Ishikawa (cell line): Measurements from ENCODE around the gene NLK.

Experiments
- CEBPB ChIP-seq: IDR thresholded peaks from 2 replicates; pipeline ENCODE4 v1.6.1; 2012
- CREB1 ChIP-seq: IDR thresholded peaks from 2 replicates; pipeline ENCODE4 v1.6.1; 2012; ENCODE audit warnings: low read depth
- EGR1 ChIP-seq: IDR thresholded peaks from 2 replicates; pipeline ENCODE4 v1.6.1; 2012
- EP300 ChIP-seq: IDR thresholded peaks from 2 replicates; pipeline ENCODE4 v1.6.1; 2012; ENCODE audit warnings: borderline replicate concordance
- FOXM1 ChIP-seq: IDR thresholded peaks from 2 replicates; pipeline ENCODE4 v1.6.1; 2012; ENCODE audit warnings: low read depth, borderline replicate concordance
- NFIC ChIP-seq: IDR thresholded peaks from 2 replicates; pipeline ENCODE4 v1.6.1; 2012
- RAD21 ChIP-seq: IDR thresholded peaks from 2 replicates; pipeline ENCODE4 v1.6.1; 2012; ENCODE audit warnings: low read depth
- TAF1 ChIP-seq: IDR thresholded peaks from 2 replicates; pipeline ENCODE4 v1.6.1; 2012; ENCODE audit warnings: low read depth, mild to moderate bottlenecking
- TCF12 ChIP-seq: IDR thresholded peaks from 2 replicates; pipeline ENCODE4 v1.6.1; 2012; ENCODE audit warnings: low read depth
- TEAD4 ChIP-seq: IDR thresholded peaks from 2 replicates; pipeline ENCODE4 v1.6.1; 2012
- YY1 ChIP-seq: IDR thresholded peaks from 2 replicates; pipeline ENCODE4 v1.6.1; 2012; ENCODE audit warnings: low read depth
- ZBTB7A ChIP-seq: IDR thresholded peaks from 2 replicates; pipeline ENCODE4 v1.6.1; 2012; ENCODE audit warnings: low read depth
- TF ChIP-seq, protein P1 (sequence below): IDR thresholded peaks from 2 replicates; pipeline ENCODE4 v1.6.1; 2012
- TF ChIP-seq, protein P2 (sequence below): IDR thresholded peaks from 2 replicates; pipeline ENCODE4 v1.6.1; 2012
- TF ChIP-seq, protein P3 (sequence below): IDR thresholded peaks from 2 replicates; pipeline ENCODE4 v1.6.1; 2012; ENCODE audit warnings: low read depth, mild to moderate bottlenecking

Gene NLK

DNA sequence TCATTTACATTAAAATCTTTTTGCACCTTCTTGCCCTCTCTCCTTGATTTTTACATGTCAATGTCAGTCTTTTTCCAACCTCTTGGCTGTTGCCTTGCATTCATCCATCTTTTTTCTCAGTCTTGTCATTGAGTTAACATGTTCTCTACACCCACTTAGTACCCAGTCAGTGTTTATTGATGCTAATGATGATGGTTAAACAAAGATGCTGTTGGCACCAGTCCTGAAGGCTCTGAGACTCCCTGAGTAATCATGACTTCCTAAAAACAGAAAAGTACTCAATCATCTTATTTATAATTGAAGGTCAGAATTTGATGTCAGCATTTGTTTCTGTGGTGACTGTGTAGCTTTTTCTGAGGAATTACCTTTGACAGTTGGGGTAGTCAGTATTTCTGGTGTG is 104.5 kb downstream of the NLK start:
- TF ChIP-seq TEAD4 (no peak), YY1 (no peak), NFIC (no peak), RAD21 (no peak), CEBPB (no peak), FOXM1 (no peak), CREB1 (no peak), EP300 (no peak), TAF1 (no peak), EGR1 (no peak)
- TF ChIP-seq, protein P1, sequence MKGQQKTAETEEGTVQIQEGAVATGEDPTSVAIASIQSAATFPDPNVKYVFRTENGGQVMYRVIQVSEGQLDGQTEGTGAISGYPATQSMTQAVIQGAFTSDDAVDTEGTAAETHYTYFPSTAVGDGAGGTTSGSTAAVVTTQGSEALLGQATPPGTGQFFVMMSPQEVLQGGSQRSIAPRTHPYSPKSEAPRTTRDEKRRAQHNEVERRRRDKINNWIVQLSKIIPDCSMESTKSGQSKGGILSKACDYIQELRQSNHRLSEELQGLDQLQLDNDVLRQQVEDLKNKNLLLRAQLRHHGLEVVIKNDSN, result no peak
- TF ChIP-seq, protein P2, sequence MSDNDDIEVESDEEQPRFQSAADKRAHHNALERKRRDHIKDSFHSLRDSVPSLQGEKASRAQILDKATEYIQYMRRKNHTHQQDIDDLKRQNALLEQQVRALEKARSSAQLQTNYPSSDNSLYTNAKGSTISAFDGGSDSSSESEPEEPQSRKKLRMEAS, result no peak
- TF ChIP-seq, protein P3, sequence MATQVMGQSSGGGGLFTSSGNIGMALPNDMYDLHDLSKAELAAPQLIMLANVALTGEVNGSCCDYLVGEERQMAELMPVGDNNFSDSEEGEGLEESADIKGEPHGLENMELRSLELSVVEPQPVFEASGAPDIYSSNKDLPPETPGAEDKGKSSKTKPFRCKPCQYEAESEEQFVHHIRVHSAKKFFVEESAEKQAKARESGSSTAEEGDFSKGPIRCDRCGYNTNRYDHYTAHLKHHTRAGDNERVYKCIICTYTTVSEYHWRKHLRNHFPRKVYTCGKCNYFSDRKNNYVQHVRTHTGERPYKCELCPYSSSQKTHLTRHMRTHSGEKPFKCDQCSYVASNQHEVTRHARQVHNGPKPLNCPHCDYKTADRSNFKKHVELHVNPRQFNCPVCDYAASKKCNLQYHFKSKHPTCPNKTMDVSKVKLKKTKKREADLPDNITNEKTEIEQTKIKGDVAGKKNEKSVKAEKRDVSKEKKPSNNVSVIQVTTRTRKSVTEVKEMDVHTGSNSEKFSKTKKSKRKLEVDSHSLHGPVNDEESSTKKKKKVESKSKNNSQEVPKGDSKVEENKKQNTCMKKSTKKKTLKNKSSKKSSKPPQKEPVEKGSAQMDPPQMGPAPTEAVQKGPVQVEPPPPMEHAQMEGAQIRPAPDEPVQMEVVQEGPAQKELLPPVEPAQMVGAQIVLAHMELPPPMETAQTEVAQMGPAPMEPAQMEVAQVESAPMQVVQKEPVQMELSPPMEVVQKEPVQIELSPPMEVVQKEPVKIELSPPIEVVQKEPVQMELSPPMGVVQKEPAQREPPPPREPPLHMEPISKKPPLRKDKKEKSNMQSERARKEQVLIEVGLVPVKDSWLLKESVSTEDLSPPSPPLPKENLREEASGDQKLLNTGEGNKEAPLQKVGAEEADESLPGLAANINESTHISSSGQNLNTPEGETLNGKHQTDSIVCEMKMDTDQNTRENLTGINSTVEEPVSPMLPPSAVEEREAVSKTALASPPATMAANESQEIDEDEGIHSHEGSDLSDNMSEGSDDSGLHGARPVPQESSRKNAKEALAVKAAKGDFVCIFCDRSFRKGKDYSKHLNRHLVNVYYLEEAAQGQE, result no peak

DNA sequence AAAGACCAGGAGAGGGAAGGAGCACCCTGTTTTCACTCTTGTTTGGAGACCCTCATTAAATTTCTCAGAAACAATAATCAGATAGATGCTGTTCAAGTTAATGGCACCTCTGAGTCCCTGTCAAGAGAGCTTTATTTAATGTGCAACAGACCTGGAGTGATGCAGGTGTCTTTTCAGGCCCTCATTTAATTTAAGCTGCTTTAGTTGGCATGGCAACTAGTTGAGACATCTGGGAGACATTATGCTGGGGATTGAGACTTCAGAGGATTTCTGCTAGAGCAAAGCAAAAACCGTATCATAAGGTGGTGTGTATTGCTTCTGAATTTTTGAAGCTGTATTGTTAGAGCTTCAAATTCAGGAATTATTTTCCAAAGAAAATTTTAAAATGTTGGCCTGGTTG is 108.5 kb downstream of the NLK start:
- TF ChIP-seq, protein P2, result no peak
- TF ChIP-seq EP300 (no peak), TCF12 (no peak), TEAD4 (no peak), CEBPB (no peak)
- TF ChIP-seq, protein P1, result no peak

DNA sequence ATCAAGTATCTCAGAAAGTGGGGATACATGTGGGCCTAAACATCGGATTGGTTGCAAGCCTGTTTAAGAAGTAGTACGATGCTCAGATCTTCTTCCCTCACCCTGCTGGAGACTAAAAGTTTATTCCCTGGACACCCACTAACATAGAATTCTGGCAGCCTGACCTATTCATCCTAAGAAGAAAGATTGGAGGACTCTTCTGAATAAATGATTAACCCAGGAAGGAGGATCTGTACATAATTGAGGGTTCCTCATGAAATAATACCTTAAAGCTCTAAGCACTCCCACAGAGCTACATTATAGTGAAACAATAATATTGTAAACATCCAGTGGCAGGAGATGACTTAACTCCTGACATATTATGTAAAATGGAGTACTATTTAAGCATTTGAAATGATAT is 111.7 kb downstream of the NLK start:
- TF ChIP-seq EP300 (no peak), CEBPB (no peak), FOXM1 (no peak), EGR1 (no peak), ZBTB7A (no peak), TEAD4 (no peak), NFIC (no peak), TCF12 (no peak), CREB1 (no peak), TAF1 (no peak), YY1 (no peak)
- TF ChIP-seq, protein P1, result no peak
- TF ChIP-seq, protein P2, result no peak

DNA sequence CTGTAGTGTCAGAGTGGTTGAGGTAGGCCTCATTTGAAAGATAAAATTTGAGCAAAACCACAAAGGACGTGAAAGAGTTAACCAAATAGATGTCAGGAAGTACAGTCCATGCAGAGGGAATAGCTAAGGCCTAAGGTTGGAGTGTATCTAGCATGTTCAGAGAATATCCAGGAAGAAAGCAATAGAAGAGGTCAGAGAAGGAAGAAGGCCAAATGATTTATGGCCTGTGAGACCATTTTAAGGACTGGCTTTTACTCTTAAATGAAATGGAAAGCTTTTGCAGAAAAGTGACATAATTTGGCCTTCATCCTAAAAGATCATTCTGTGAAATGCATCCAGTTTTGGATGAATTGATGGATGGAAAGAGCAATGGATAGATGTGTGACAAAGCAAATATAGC is 116.5 kb downstream of the NLK start:
- TF ChIP-seq, protein P2, result no peak
- TF ChIP-seq CREB1 (no peak), EP300 (no peak), TEAD4 (no peak), NFIC (no peak), TAF1 (no peak)
- TF ChIP-seq, protein P3, result no peak

DNA sequence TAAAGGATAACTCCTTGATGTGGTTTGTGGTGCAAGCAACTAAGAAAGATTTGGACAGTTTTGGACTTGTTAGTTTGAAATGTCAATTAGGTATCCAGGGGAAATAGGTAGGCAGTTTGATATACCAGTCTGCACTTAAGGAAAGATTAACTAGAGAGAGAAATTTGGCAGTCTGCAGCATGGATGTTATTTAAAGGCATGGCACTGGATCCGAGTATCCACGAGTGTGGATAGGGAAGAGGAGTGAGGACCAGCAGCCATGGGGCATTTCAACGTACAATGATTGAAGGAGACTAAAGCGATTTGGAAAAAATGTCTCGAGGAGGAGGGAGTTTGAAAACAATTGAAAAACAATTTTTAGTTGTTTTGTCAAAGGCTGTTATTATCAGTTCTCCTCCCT is 117.4 kb downstream of the NLK start:
- TF ChIP-seq, protein P2, result no peak
- TF ChIP-seq CEBPB (no peak), TAF1 (no peak), NFIC (no peak), TEAD4 (no peak), EGR1 (no peak), TCF12 (no peak), EP300 (no peak), CREB1 (no peak), FOXM1 (no peak), ZBTB7A (no peak), YY1 (no peak), RAD21 (no peak)
- TF ChIP-seq, protein P3, result no peak
- TF ChIP-seq, protein P1, result no peak
